ENCODE results near the gene UTP4. TPM values are rescaled to one million over a fixed set of nuclear protein-coding genes. Genes with fewer than 3 reads are reported as not detected.

The UTP4 gene
- polyA plus RNA-seq, 4 donors, result 56.3 to 63.8 (median 57.0) TPM

GRCh38 chr16:69201291-69201690, 68.8 kb downstream of the UTP4 start:
- DNase-seq (ENCODE audit: low read depth in 4 of 4, low spot score in 3 of 4), result no peak

- no peak for DNase-seq (ENCODE audit: low read depth in 4 of 4, low spot score in 3 of 4)
These were observed 69.3 kb downstream of the UTP4 start for GRCh38 chr16:69201787-69202186.

- DNase-seq (ENCODE audit: low read depth in 4 of 4, low spot score in 3 of 4), result no peak
These were observed 71.7 kb downstream of the UTP4 start for GRCh38 chr16:69204172-69204571.

- DNase-seq (ENCODE audit: low read depth in 4 of 4, low spot score in 3 of 4), result no peak
These were observed 77.3 kb downstream of the UTP4 start for GRCh38 chr16:69209735-69210134.

- no peak for DNase-seq (ENCODE audit: low read depth in 4 of 4, low spot score in 3 of 4)
These were observed 85.0 kb downstream of the UTP4 start for GRCh38 chr16:69217433-69217832.

Other genes starting within 250 kb of the UTP4 start
- gene HAS3, start 27.0 kb upstream of the UTP4 start, polyA plus RNA-seq (ENCODE audit: insufficient read length in 4 of 4), result 1 to 10 TPM; 3.5 to 4.9 (median 4.5) TPM
- 100 to 1,000 TPM; 157 to 170 (median 163) TPM for gene CHTF8, start 61 bp upstream of the UTP4 start, polyA plus RNA-seq (ENCODE audit: insufficient read length in 4 of 4)
- 10 to 100 TPM; 11.0 to 15.3 (median 13.1) TPM for gene SNTB2, start 54.5 kb downstream of the UTP4 start, polyA plus RNA-seq (ENCODE audit: insufficient read length in 4 of 4)
- 10 to 100 TPM; 43.6 to 47.3 (median 46.6) TPM for gene VPS4A, start 178.7 kb downstream of the UTP4 start, polyA plus RNA-seq (ENCODE audit: insufficient read length in 4 of 4)
- 1 to 10 TPM; 3.0 to 7.7 (median 3.5) TPM for gene PDF, start 197.9 kb downstream of the UTP4 start, polyA plus RNA-seq (ENCODE audit: insufficient read length in 4 of 4)
- gene COG8, start 206.9 kb downstream of the UTP4 start, polyA plus RNA-seq (ENCODE audit: insufficient read length in 4 of 4), result 10 to 100 TPM; 28.3 to 32.4 (median 31.3) TPM
- gene NIP7, start 207.1 kb downstream of the UTP4 start, polyA plus RNA-seq (ENCODE audit: insufficient read length in 4 of 4), result 10 to 100 TPM; 32.0 to 38.2 (median 33.7) TPM
- gene TMED6, start 219.1 kb downstream of the UTP4 start, polyA plus RNA-seq (ENCODE audit: insufficient read length in 4 of 4), result 1 to 10 TPM; 2.0 to 3.7 (median 2.8) TPM